DND-41 (cell line): ENCODE results near the gene TRIM43B.

Experiments
- EZH2 ChIP-seq: IDR thresholded peaks from 3 replicates; pipeline ENCODE4 v1.6.1; 2012; ENCODE audit warnings: borderline replicate concordance, low read depth, mild to moderate bottlenecking, moderate library complexity, low read length, inconsistent platforms; ENCODE audit not compliant: severe bottlenecking
- TF ChIP-seq, protein P1 (sequence below): IDR thresholded peaks from 2 replicates; pipeline ENCODE4 v1.5.1; 2012; ENCODE audit warnings: borderline replicate concordance, low read length, moderate library complexity, mild to moderate bottlenecking; ENCODE audit not compliant: poor library complexity, severe bottlenecking; ENCODE audit errors: extremely low read depth

DNA sequence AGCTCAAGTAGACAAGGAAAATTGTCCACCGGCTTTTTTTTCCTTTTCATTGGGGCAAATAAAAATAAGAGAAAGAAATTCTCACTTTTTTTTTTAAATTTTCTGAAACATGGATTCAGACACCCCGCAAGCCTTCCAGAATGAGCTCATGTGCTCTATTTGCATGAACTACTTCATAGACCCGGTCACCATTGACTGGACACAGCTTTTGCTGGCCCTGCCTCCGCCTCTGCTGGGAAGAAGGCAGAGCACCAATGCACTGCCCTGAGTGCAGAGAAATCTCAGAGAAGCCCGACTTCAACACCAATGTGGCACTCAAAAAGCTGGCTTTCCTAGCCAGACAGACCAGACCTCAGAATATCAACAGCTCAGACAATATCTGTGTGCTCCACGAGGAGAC is 30.2 kb upstream of the TRIM43B start:
- TF ChIP-seq, protein P1, sequence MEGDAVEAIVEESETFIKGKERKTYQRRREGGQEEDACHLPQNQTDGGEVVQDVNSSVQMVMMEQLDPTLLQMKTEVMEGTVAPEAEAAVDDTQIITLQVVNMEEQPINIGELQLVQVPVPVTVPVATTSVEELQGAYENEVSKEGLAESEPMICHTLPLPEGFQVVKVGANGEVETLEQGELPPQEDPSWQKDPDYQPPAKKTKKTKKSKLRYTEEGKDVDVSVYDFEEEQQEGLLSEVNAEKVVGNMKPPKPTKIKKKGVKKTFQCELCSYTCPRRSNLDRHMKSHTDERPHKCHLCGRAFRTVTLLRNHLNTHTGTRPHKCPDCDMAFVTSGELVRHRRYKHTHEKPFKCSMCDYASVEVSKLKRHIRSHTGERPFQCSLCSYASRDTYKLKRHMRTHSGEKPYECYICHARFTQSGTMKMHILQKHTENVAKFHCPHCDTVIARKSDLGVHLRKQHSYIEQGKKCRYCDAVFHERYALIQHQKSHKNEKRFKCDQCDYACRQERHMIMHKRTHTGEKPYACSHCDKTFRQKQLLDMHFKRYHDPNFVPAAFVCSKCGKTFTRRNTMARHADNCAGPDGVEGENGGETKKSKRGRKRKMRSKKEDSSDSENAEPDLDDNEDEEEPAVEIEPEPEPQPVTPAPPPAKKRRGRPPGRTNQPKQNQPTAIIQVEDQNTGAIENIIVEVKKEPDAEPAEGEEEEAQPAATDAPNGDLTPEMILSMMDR, result no peak
- TF ChIP-seq EZH2, result no peak
